K562 (cell line): ENCODE data around the gene TIMM10. TPM values are rescaled to one million over a fixed set of nuclear protein-coding genes. Genes with fewer than 3 reads are reported as not detected.

Source experiments
- ATAC-seq: fragments of 200-7000 bp; cut with Tn5 transposase; 3 replicates; pipeline ENCODE4 v1.9.1; 2020; ENCODE audit warnings: moderate library complexity
- BruUV-seq: library from RNA; stranded (reverse); fragments of 400-500 nt; replicated peaks from 2 replicates; lab custom pipeline; 2021; lab: Mats Ljungman, UMichigan
- CTCF ChIA-PET: fragments of 300-600 bp; formaldehyde crosslinking; extraction: SDS; loops from one replicate; lab custom pipeline; 2021; ENCODE audit warnings: low intra/inter-chr PET ratio; lab: Yijun Ruan, JAX
- POLR2A ChIA-PET: fragments of 300-600, 350-650 bp; sonication (Branson Sonifier 250); formaldehyde crosslinking; extraction: SDS; loops from one replicate; lab custom pipeline; 2021; ENCODE audit warnings: antibody characterized with exemption, inconsistent platforms; lab: Yijun Ruan, JAX
- DNase-seq, 4 experiments: peaks; one replicate each; pipeline versions ENCODE4 v3.0.0 to v3.0.0-alpha.2; 2011 to 2018; ENCODE audit warnings: low spot score in 3 of 4, mixed read lengths in 3 of 4; ENCODE audit errors: extremely low read depth in 1 of 4
- FAIRE-seq: peaks from 2 replicates; lab custom pipeline; 2011; peaks lifted over from hg19 to GRCh38; lab: Jason Lieb, UNC
- H2AFZ ChIP-seq: 2 replicates; pipeline ENCODE4 v1.6.0; 2011; ENCODE audit warnings: low read depth, low read length, control low read depth, inconsistent platforms
- H3K27ac ChIP-seq: fragments of 200-600 bp; 3 replicates; pipeline ENCODE4 v1.8.0; 2011; ENCODE audit warnings: low read depth, mild to moderate bottlenecking, control low read depth, inconsistent platforms, low read length, moderate library complexity, mixed read lengths; ENCODE audit errors: extremely low read depth
- H3K27me3 ChIP-seq, 2 experiments: fragments of 300-600 bp in 1 of 2; 2 replicates in 1 of 2; 3 replicates in 1 of 2; pipeline versions ENCODE4 v1.6.0 to v1.8.0; 2011; ENCODE audit warnings: inconsistent platforms in 2 of 2, low read length in 2 of 2, mild to moderate bottlenecking in 1 of 2, mixed read lengths in 1 of 2, moderate library complexity in 1 of 2; ENCODE audit not compliant: control insufficient read depth in 2 of 2, insufficient read depth in 2 of 2
- H3K36me3 ChIP-seq: fragments of 300-600 bp; 3 replicates; pipeline ENCODE4 v1.8.0; 2011; ENCODE audit warnings: mild to moderate bottlenecking, low read length, inconsistent platforms; ENCODE audit not compliant: control insufficient read depth, insufficient read depth
- H3K4me1 ChIP-seq, 2 experiments: fragments of 200-600 bp in 1 of 2; replicated peaks in 1 of 2; 2 replicates in 1 of 2; 3 replicates in 1 of 2; pipeline versions ENCODE4 v1.5.1 to v1.8.0; 2011; ENCODE audit warnings: inconsistent platforms in 2 of 2, low read length in 2 of 2, mild to moderate bottlenecking in 1 of 2, mixed read lengths in 1 of 2, moderate library complexity in 1 of 2; ENCODE audit not compliant: control insufficient read depth in 2 of 2, insufficient read depth in 2 of 2
- H3K4me2 ChIP-seq: 2 replicates; pipeline ENCODE4 v1.6.1; 2011; ENCODE audit warnings: low read length, control low read depth, inconsistent platforms, mixed read lengths; ENCODE audit not compliant: insufficient read depth
- H3K4me3 ChIP-seq: fragments of 200-600 bp; sonication (generic), shearing (Covaris generic); 2 replicates; pipeline ENCODE4 v1.5.1; 2016; ENCODE audit warnings: control low read depth, inconsistent platforms
- H3K79me2 ChIP-seq: fragments of 200-600 bp; 3 replicates; pipeline ENCODE4 v1.8.0; 2011; ENCODE audit warnings: low read length, inconsistent platforms; ENCODE audit not compliant: control insufficient read depth, insufficient read depth
- H3K9ac ChIP-seq, 2 experiments: 2 replicates each; pipeline versions ENCODE4 v1.6.0 to v1.6.1; 2011; ENCODE audit warnings: low read depth in 2 of 2, low read length in 2 of 2, control low read depth in 1 of 2, inconsistent platforms in 1 of 2, mild to moderate bottlenecking in 1 of 2, mixed read lengths in 1 of 2; ENCODE audit not compliant: insufficient read depth in 1 of 2
- H3K9me1 ChIP-seq: one replicate; pipeline ENCODE4 v1.6.0; 2011; ENCODE audit warnings: inconsistent platforms, mild to moderate bottlenecking, low read length, moderate library complexity; ENCODE audit not compliant: control insufficient read depth, insufficient read depth
- H3K9me3 ChIP-seq: replicated peaks from 2 replicates; pipeline ENCODE4 v1.5.1; 2011; ENCODE audit warnings: low read depth, low read length, inconsistent platforms; ENCODE audit not compliant: control insufficient read depth, insufficient read depth
- H4K20me1 ChIP-seq: replicated peaks from 2 replicates; pipeline ENCODE4 v1.6.1; 2011; ENCODE audit warnings: low read length, inconsistent platforms, mixed read lengths; ENCODE audit not compliant: control insufficient read depth, insufficient read depth
- BRD9 ChIP-seq: fragments of 450-650 bp; IDR thresholded peaks from 2 replicates; pipeline ENCODE4 v1.6.1; 2018; ENCODE audit warnings: low read depth; ENCODE audit not compliant: partially characterized antibody
- CCNT2 ChIP-seq: IDR thresholded peaks from 2 replicates; pipeline ENCODE4 v1.6.1; 2011; ENCODE audit warnings: borderline replicate concordance, low read depth, mild to moderate bottlenecking, moderate library complexity, mixed read lengths, low read length; ENCODE audit not compliant: insufficient read length; ENCODE audit errors: extremely low read depth
- ETS2 ChIP-seq: IDR thresholded peaks from 2 replicates; pipeline ENCODE4 v1.6.1; 2016; ENCODE audit warnings: borderline replicate concordance, missing genetic modification characterization, mild to moderate bottlenecking, moderate library complexity, missing compliant biosample characterization; ENCODE audit not compliant: poor library complexity, severe bottlenecking
- EZH2 ChIP-seq: IDR thresholded peaks from 2 replicates; pipeline ENCODE4 v1.6.1; 2012; ENCODE audit warnings: low read depth, mild to moderate bottlenecking, inconsistent platforms, low read length, borderline replicate concordance
- FOXP1 ChIP-seq: sonication (generic); formaldehyde crosslinking; IDR thresholded peaks from 2 replicates; pipeline ENCODE4 v1.8.0; 2022; ENCODE audit warnings: mild to moderate bottlenecking, missing genetic modification reagents
- JUNB ChIP-seq: fragments of 450-650 bp; formaldehyde crosslinking; conservative IDR thresholded peaks from 2 replicates; pipeline ENCODE4 v1.4.0; 2020; ENCODE audit warnings: mild to moderate bottlenecking
- KDM4B ChIP-seq, 2 experiments: fragments of 450-650 bp in 1 of 2; sonication (generic) in 1 of 2; IDR thresholded peaks; 2 replicates each; pipeline ENCODE4 v1.6.1; 2016 to 2017; ENCODE audit warnings: borderline replicate concordance in 2 of 2, antibody characterized with exemption in 1 of 2, low read depth in 1 of 2, mild to moderate bottlenecking in 1 of 2
- RBBP5 ChIP-seq: fragments of 200-600 bp; sonication (generic); IDR thresholded peaks from 2 replicates; pipeline ENCODE4 v1.6.1; 2012; ENCODE audit warnings: borderline replicate concordance, mild to moderate bottlenecking, low read length, control low read depth, inconsistent platforms; ENCODE audit not compliant: insufficient read depth, poor library complexity, severe bottlenecking
- TAF15 ChIP-seq: fragments of 200-400 bp; formaldehyde crosslinking; IDR thresholded peaks from 2 replicates; pipeline ENCODE4 v1.6.1; 2017; ENCODE audit warnings: mild to moderate bottlenecking, low read depth, low read length, moderate library complexity
- ZNF174 ChIP-seq: fragments of 250-450 bp; sonication (Bioruptor Pico); IDR thresholded peaks from 2 replicates; pipeline ENCODE4 v1.4.0; 2020; ENCODE audit warnings: mild to moderate bottlenecking
- ZSCAN32 ChIP-seq: fragments of 450-650 bp; formaldehyde crosslinking; IDR thresholded peaks from 2 replicates; pipeline ENCODE4 v1.4.0; 2020; ENCODE audit warnings: mild to moderate bottlenecking, moderate library complexity
- WGBS: fragments of 100-300 bp; shearing (Covaris generic); methylation state at CpG from one replicate; pipeline ENCODE4 v1.1.6; 2016; ENCODE audit warnings: low coverage, mixed read lengths; ENCODE audit not compliant: insufficient coverage; ENCODE audit errors: missing lambda C conversion rate; 5-methylcytosine and 5-hydroxymethylcytosine counted together
- in situ Hi-C: fragments of 300-500 bp; cut with MboI; formaldehyde crosslinking; loops from 4 replicates; pipeline ENCODE4 v1.15.0; 2018; ENCODE audit warnings: inconsistent platforms, mixed read lengths
- intact Hi-C: fragments of 100-400 bp; cut with micrococcal nuclease; formaldehyde crosslinking; loops from 2 replicates; pipeline ENCODE4 v1.14.2; 2022
- polyA plus RNA-seq, 8 experiments: library from polyadenylated mRNA; depleted of rRNA in 4 of 8; stranded (reverse) in 5 of 8; unstranded in 3 of 8; fragments of >200 nt; fragmentation: Nextera tagmentation in 2 of 8; fragmentation: Illumina TruSeq in 1 of 8; extraction: Ambion mirVana in 2 of 8; extraction: Trizol in 1 of 8; gene quantifications; 2 replicates each; pipeline versions ENCODE4 v1.2.1 to v1.2.3, GENCODE V29; 2011 to 2014; ENCODE audit warnings: inconsistent platforms in 1 of 8, missing spikeins in 1 of 8
- total RNA-seq, 7 experiments: library from RNA; depleted of rRNA in 6 of 7; stranded (reverse); fragments of >200 nt in 6 of 7; fragmentation: Illumina TruSeq in 2 of 7; extraction: Trizol in 2 of 7; gene quantifications; 2 replicates each; pipeline versions ENCODE4 v1.2.1 to v1.2.3, GENCODE V29; 2011 to 2021; ENCODE audit warnings: low replicate concordance in 1 of 7
- TF ChIP-seq, protein P1 (sequence below): fragments of 150-350 bp; conservative IDR thresholded peaks from 2 replicates; pipeline ENCODE4 v1.6.1; 2014; ENCODE audit warnings: low read length
- TF ChIP-seq, protein P2 (sequence below): fragments of 250-450 bp; sonication (Bioruptor Pico); IDR thresholded peaks from 2 replicates; pipeline ENCODE4 v1.9.0; 2021; ENCODE audit warnings: mild to moderate bottlenecking

Gene TIMM10
- total and polyA plus RNA-seq, 9 of the 15 experiments (the other 6 are each of a cell fraction or from before 2014, with no cell fraction given): 109 to 553 (median 172) TPM

DNA sequence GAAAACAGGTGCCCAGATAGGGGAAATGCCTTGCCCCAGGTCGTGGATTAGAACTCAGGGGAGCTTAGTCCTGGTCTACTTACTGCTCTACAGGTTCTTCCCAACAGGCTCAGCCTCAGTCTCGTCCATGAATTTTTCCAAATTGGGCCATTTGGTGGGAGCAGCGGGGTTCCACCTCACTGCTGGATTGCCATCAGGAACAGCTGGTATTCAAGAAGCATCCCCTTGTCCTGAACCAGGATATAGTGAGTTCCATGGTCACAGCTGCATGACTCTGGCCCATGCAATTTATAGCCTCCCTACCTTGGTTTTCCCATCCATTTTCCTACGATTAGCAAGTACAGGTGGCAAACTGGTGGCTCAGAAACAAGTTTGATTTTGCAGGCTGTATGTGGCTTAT, 43.5 kb upstream of the TIMM10 start:
- Histone ChIP-seq H2AFZ (no peak overlapping the region), H3K9me3 (no peaks in the 10 kb centered on the region), H3K79me2 (no peaks in the 10 kb centered on the region), H3K27me3 (peaks cover 9 to 12% of the 10 kb centered on the region in 2 experiments; a peak in 3 of 5 replicates), H3K4me3 (no peak overlapping the region), H3K4me1 (peaks cover 0 to 5% of the 10 kb centered on the region in 2 experiments; a peak in 2 of 5 replicates), H3K4me2 (no peak overlapping the region), H3K36me3 (no peaks in the 10 kb centered on the region), H4K20me1 (no peaks in the 10 kb centered on the region), H3K9me1 (no peaks in the 10 kb centered on the region), H3K27ac (no peak overlapping the region), H3K9ac (no peak overlapping the region)
- TF ChIP-seq CCNT2 (no peak), BRD9 (no peak), JUNB (CRISPR knock-in tag) (no peak), TAF15 (no peak), FOXP1 (CRISPR knock-in tag) (no peak), EZH2 (no peak), ETS2 (tag) (no peak), ZSCAN32 (no peak), RBBP5 (no peak), KDM4B (IDR thresholded peaks at IDR 0.05; ENCODE audit: borderline replicate concordance in 2 of 2, low read depth in 1 of 2) (no peak), ZNF174 (no peak)
- TF ChIP-seq, protein P1, sequence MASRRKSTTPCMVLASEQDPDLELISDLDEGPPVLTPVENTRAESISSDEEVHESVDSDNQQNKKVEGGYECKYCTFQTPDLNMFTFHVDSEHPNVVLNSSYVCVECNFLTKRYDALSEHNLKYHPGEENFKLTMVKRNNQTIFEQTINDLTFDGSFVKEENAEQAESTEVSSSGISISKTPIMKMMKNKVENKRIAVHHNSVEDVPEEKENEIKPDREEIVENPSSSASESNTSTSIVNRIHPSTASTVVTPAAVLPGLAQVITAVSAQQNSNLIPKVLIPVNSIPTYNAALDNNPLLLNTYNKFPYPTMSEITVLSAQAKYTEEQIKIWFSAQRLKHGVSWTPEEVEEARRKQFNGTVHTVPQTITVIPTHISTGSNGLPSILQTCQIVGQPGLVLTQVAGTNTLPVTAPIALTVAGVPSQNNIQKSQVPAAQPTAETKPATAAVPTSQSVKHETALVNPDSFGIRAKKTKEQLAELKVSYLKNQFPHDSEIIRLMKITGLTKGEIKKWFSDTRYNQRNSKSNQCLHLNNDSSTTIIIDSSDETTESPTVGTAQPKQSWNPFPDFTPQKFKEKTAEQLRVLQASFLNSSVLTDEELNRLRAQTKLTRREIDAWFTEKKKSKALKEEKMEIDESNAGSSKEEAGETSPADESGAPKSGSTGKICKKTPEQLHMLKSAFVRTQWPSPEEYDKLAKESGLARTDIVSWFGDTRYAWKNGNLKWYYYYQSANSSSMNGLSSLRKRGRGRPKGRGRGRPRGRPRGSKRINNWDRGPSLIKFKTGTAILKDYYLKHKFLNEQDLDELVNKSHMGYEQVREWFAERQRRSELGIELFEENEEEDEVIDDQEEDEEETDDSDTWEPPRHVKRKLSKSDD: no peak
- TF ChIP-seq, protein P2, sequence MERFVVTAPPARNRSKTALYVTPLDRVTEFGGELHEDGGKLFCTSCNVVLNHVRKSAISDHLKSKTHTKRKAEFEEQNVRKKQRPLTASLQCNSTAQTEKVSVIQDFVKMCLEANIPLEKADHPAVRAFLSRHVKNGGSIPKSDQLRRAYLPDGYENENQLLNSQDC (CRISPR knock-in tag): no peak
- POLR2A ChIA-PET: no interaction called here
- no TSS peak for BruUV-seq
- in situ Hi-C loops (no loop called here), intact Hi-C loops (no loop called here)
- FAIRE-seq (no peak), DNase-seq (peak in 1 of 4 experiments; percentile 4), ATAC-seq (no peak)
- CTCF ChIA-PET: no interaction called here
- WGBS: 0% methylated on average over 4 of the region's 4 CpGs
